K562 (cell line): Measurements from ENCODE around the gene DNAJC1. TPM values are rescaled to one million over a fixed set of nuclear protein-coding genes. Genes with fewer than 3 reads are reported as not detected.
A peak's percentile ranks its signal among the peaks of the same experiment; 100 is the strongest.

Experiments
- CBFA2T3 ChIP-seq: fragments of 450-650 bp; IDR thresholded peaks from 2 replicates; pipeline ENCODE4 v1.6.1; 2017
- CGGBP1 ChIP-seq: fragments of 250-450 bp; sonication (Bioruptor Pico); IDR thresholded peaks from 2 replicates; pipeline ENCODE4 v1.9.0; 2021; ENCODE audit warnings: mild to moderate bottlenecking
- DMBX1 ChIP-seq: fragments of 250-450 bp; sonication (Bioruptor Pico); IDR thresholded peaks from 2 replicates; pipeline ENCODE4 v1.8.0; 2022; ENCODE audit warnings: inconsistent platforms, mild to moderate bottlenecking, moderate library complexity, borderline replicate concordance
- E2F3 ChIP-seq: fragments of 250-450 bp; sonication (Bioruptor Pico); IDR thresholded peaks from 2 replicates; pipeline ENCODE4 v1.4.0; 2020; ENCODE audit warnings: mild to moderate bottlenecking
- ESRRA ChIP-seq: fragments of 450-650 bp; IDR thresholded peaks from 2 replicates; pipeline ENCODE4 v1.6.1; 2014; ENCODE audit warnings: low read depth, mild to moderate bottlenecking, moderate library complexity, borderline replicate concordance
- FOXA1 ChIP-seq: fragments of 450-650 bp; IDR thresholded peaks from 2 replicates; pipeline ENCODE4 v1.6.1; 2016; ENCODE audit warnings: mild to moderate bottlenecking, borderline replicate concordance
- FOXJ2 ChIP-seq: fragments of 200-800 bp; sonication (Bioruptor generic); IDR thresholded peaks from 2 replicates; pipeline ENCODE4 v1.6.1; 2016; ENCODE audit warnings: missing genetic modification characterization, missing compliant biosample characterization
- GABPB2 ChIP-seq: fragments of 250-450 bp; sonication (Bioruptor Pico); conservative IDR thresholded peaks from 2 replicates; pipeline ENCODE4 v1.5.1; 2021; ENCODE audit warnings: mild to moderate bottlenecking
- HMG20B ChIP-seq: fragments of 250-450 bp; sonication (Bioruptor Pico); IDR thresholded peaks from 2 replicates; pipeline ENCODE4 v1.5.0; 2021; ENCODE audit warnings: mild to moderate bottlenecking
- KDM4B ChIP-seq, 2 experiments: fragments of 450-650 bp in 1 of 2; sonication (generic) in 1 of 2; IDR thresholded peaks; 2 replicates each; pipeline ENCODE4 v1.6.1; 2016 to 2017; ENCODE audit warnings: borderline replicate concordance in 2 of 2, antibody characterized with exemption in 1 of 2, low read depth in 1 of 2, mild to moderate bottlenecking in 1 of 2
- KDM5B ChIP-seq: fragments of 200-600 bp; sonication (generic); IDR thresholded peaks from 2 replicates; pipeline ENCODE4 v1.6.1; 2012; ENCODE audit warnings: low read depth, mild to moderate bottlenecking, moderate library complexity, low read length, control low read depth, inconsistent platforms; ENCODE audit not compliant: insufficient replicate concordance
- KLF10 ChIP-seq: fragments of 250-450 bp; sonication (Bioruptor Pico); IDR thresholded peaks from 2 replicates; pipeline ENCODE4 v1.6.1; 2021; ENCODE audit warnings: matching md5 sums
- REST ChIP-seq, 2 experiments: fragments of 450-650 bp; formaldehyde crosslinking in 1 of 2; IDR thresholded peaks; 2 replicates each; pipeline versions ENCODE4 v1.4.0 to v1.6.1; 2014 to 2020; ENCODE audit warnings: mild to moderate bottlenecking in 2 of 2, borderline replicate concordance in 1 of 2, low read depth in 1 of 2
- SAP30 ChIP-seq: fragments of 200-600 bp; sonication (generic); IDR thresholded peaks from 2 replicates; pipeline ENCODE4 v1.6.1; 2012; ENCODE audit warnings: borderline replicate concordance, low read depth, mild to moderate bottlenecking, moderate library complexity, low read length, control low read depth, inconsistent platforms; ENCODE audit not compliant: insufficient read depth, poor library complexity, severe bottlenecking
- TAF7 ChIP-seq: fragments of 450-650 bp; IDR thresholded peaks from 2 replicates; pipeline ENCODE4 v1.6.1; 2016; ENCODE audit warnings: missing genetic modification characterization, missing compliant biosample characterization
- TFE3 ChIP-seq: fragments of 450-650 bp; formaldehyde crosslinking; IDR thresholded peaks from 2 replicates; pipeline ENCODE4 v1.4.0; 2020; ENCODE audit warnings: mild to moderate bottlenecking, mixed read lengths
- ZNF263 ChIP-seq: sonication (generic); formaldehyde crosslinking; IDR thresholded peaks from 2 replicates; pipeline ENCODE4 v1.8.0; 2022; ENCODE audit warnings: mild to moderate bottlenecking, missing genetic modification reagents, borderline replicate concordance
- ZNF384 ChIP-seq: IDR thresholded peaks from 2 replicates; pipeline ENCODE4 v1.6.1; 2012; ENCODE audit warnings: low read depth, low read length, improper control_type of control experiment
- ZNF589 ChIP-seq: fragments of 200-800 bp; sonication (Bioruptor generic); IDR thresholded peaks from 2 replicates; pipeline ENCODE4 v1.6.1; 2016; ENCODE audit warnings: low read depth, missing genetic modification characterization, missing compliant biosample characterization
- ZNF79 ChIP-seq: fragments of 250-450 bp; sonication (Bioruptor Pico); IDR thresholded peaks from 2 replicates; pipeline ENCODE4 v1.4.0; 2020; ENCODE audit warnings: low read depth, mild to moderate bottlenecking, moderate library complexity
- polyA plus RNA-seq, 8 experiments: library from polyadenylated mRNA; depleted of rRNA in 4 of 8; stranded (reverse) in 5 of 8; unstranded in 3 of 8; fragments of >200 nt; fragmentation: Nextera tagmentation in 2 of 8; fragmentation: Illumina TruSeq in 1 of 8; extraction: Ambion mirVana in 2 of 8; extraction: Trizol in 1 of 8; gene quantifications; 2 replicates each; pipeline versions ENCODE4 v1.2.1 to v1.2.3, GENCODE V29; 2011 to 2014; ENCODE audit warnings: inconsistent platforms in 1 of 8, missing spikeins in 1 of 8
- total RNA-seq, 7 experiments: library from RNA; depleted of rRNA in 6 of 7; stranded (reverse); fragments of >200 nt in 6 of 7; fragmentation: Illumina TruSeq in 2 of 7; extraction: Trizol in 2 of 7; gene quantifications; 2 replicates each; pipeline versions ENCODE4 v1.2.1 to v1.2.3, GENCODE V29; 2011 to 2021; ENCODE audit warnings: low replicate concordance in 1 of 7

Gene DNAJC1
- total and polyA plus RNA-seq, 9 of the 15 experiments (the other 6 are each of a cell fraction or from before 2014, with no cell fraction given) = 5.4 to 77.6 (median 40.3) TPM

DNA sequence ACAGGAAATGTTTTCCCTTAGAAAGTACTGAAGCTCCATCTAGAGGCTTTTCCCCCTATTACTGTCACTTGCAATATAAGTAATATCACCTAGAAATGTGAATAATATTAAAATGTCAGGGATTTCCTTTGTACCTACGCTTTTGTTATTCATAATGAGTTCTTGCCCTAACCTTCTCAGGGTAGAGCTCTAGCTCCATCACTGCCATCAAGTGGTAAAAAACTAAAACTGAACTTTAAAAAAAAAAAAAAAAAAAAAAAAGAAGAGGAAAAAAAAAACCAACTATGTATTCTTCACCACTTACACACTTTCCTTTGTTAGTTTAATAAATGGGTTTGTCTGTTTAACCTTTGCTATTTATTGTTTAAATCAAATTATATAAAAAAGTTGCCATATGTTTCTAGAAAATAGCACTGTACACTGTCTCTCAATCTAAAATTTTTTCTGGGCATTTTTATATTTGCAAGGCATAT lies 49.9 kb downstream of the DNAJC1 start (continued):
- no peak for TF ChIP-seq ZNF263 (CRISPR knock-in tag)
- no peak for TF ChIP-seq DMBX1 (CRISPR knock-in tag)
- TF ChIP-seq KDM5B = no peak
- TF ChIP-seq ESRRA = no peak
- TF ChIP-seq CGGBP1 (CRISPR knock-in tag) = no peak
- no peak for TF ChIP-seq GABPB2 (CRISPR knock-in tag)
- TF ChIP-seq FOXA1 = no peak
- TF ChIP-seq REST (IDR thresholded peaks at IDR 0.05; ENCODE audit: borderline replicate concordance) = peak; percentile 12; the same call in 1 of the 2 replicates
- TF ChIP-seq REST (CRISPR knock-in tag; IDR thresholded peaks at IDR 0.05; ENCODE audit: low read depth) = no peak
- no peak for TF ChIP-seq KDM4B (IDR thresholded peaks at IDR 0.05; ENCODE audit: borderline replicate concordance in 2 of 2, low read depth in 1 of 2)
- TF ChIP-seq ZNF384 = peak; percentile 97
- TF ChIP-seq TFE3 = no peak
- no peak for TF ChIP-seq SAP30
- no peak for TF ChIP-seq E2F3 (CRISPR knock-in tag)
- TF ChIP-seq ZNF589 (CRISPR knock-in tag) = no peak
- no peak for TF ChIP-seq CBFA2T3
- no peak for TF ChIP-seq TAF7 (tag)
- no peak for TF ChIP-seq FOXJ2 (tag)
- no peak for TF ChIP-seq ZNF79 (CRISPR knock-in tag)
- TF ChIP-seq HMG20B (CRISPR knock-in tag) = no peak
- TF ChIP-seq KLF10 (CRISPR knock-in tag) = no peak
